NCI-H1930 (cell line): ENCODE results near the gene PIGM.
"Not testable (repeated sequence)": the region's sequence is repeated elsewhere in the genome, so short reads cannot be mapped to it uniquely, and the experiment has no call there.

Source experiments
- DNase-seq, 2 experiments: peaks; one replicate each; lab custom pipeline; 2025; lab: John Stamatoyannopoulos, UW

Gene PIGM

GRCh38 chr1:160061369-160062229 lies 29.8 kb upstream of the PIGM start:
- no peak for DNase-seq

DNA sequence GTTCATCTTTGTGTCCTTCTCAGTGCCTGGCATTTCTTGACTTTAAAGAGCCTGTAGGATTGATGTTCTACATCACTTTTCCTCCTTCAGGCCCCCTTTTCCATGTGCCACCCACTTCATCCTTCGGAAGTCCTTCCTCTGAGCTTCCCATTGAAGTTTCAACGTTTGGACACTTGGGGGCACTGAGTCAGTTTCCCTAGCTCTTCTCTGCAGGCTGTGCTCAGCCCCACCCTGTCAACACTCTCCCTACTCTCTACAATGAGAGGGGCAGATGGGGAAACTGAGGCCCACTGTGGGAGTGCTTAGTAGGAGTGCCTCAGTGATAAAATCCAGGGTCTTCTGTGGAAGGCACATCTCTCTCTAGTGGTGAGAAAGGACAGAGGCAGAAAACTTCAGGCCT lies 26.3 kb upstream of the PIGM start:
- no peak for DNase-seq

DNA sequence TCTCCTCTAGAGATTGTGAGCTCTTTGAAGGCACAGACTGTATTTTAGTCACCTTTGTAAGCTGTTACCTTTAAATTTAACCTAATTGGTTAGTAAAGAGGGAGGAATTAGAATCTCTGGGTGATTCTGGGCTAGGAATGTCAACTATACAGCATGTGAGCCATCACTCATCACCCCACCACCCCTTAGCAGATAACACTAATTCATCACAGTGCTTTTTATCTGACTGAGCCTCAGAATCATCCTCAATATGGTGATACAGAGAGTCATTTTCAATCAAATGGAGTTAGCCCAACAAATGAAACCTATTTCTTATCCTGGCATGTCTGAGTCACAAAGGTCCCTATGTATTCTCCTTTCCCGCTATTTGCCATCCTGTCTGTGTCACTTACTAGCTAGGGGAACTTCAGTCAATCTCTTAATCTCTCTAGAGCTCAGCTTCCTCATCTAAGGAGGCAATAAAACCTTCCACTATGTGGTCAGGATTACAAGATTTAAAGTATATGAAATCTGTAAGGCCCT lies 24.9 kb upstream of the PIGM start:
- no peak for DNase-seq

GRCh38 chr1:160053548-160054365 lies 22.0 kb upstream of the PIGM start:
- no peak for DNase-seq

- DNase-seq: no peak
Observed at GRCh38 chr1:160052936-160053335, 21.1 kb upstream of the PIGM start.

GRCh38 chr1:160050619-160051018 lies 18.8 kb upstream of the PIGM start:
- DNase-seq: no peak

DNA sequence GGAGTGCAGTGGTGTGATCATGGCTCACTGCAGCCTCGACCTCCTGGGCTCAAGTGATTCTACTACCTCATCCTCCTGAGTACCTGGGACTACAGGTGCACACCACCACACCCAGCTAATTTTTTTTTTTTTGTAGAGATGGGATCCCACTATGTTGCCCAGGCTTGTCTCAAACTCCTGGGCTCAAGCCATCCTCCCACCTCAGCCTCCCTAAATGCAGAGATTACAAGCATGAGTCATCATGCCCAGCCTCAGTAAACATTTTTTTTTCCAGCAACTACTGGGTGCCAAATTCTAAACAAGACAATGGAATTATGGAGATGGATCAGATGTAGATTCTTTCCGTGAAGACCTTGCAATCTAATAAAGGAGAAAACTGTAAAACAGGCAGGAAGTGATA lies 18.4 kb upstream of the PIGM start:
- DNase-seq: not testable (repeated sequence)

DNA sequence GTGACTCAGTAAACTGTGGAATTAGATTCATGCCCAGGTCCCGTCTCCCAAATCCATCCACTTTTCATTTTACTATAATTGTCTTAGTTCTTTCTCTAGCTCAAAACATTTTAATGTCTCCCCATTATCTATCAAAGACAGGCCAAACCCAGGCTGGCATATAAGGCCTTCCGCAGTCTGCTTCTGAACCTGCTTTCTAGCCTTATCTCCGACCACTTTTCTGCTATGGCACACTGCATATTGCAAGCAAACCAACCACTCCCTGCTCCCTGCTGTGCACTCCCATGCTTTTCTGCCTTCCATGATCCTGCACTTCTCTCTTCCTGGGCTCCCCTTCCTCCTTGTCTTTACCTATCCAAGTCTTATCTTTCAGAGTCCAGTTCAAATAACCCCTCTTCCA lies 17.3 kb upstream of the PIGM start:
- DNase-seq: no peak

- no peak for DNase-seq
Observed at GRCh38 chr1:160048335-160048734, 16.5 kb upstream of the PIGM start.

- no peak for DNase-seq
Observed at GRCh38 chr1:160047111-160047991, 15.6 kb upstream of the PIGM start.

DNA sequence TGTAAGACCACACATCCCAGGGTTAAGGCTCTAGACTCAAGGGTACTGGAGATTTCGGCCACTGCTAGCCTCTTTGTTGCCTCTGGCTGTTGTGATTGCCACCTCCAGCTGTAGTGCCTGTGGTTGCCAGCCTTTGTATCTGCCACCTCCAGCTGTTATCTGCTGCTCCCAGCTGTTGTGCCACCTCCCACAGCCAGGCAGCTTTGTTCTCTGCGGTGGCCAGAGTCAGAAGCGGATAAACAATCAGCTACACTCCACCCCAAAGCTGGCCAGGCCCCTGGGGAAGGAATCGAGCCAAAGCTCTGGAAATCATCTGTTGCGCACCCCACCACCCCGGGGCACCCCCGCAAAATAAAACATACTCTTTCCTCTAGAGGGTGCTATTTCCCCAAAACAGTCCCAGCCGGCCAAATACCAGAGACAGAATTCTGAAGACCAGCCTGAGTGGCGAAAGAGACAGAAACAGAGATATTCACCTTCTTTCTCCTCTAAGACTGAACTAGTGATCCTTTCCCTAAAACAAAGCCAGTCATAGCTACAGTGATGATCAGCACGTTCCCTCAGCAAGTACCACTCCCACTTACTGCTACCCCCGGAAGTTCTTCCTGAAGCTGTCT lies 14.8 kb upstream of the PIGM start:
- DNase-seq: no peak

- DNase-seq: no peak
Observed at GRCh38 chr1:160045653-160046052, 13.9 kb upstream of the PIGM start.

DNA sequence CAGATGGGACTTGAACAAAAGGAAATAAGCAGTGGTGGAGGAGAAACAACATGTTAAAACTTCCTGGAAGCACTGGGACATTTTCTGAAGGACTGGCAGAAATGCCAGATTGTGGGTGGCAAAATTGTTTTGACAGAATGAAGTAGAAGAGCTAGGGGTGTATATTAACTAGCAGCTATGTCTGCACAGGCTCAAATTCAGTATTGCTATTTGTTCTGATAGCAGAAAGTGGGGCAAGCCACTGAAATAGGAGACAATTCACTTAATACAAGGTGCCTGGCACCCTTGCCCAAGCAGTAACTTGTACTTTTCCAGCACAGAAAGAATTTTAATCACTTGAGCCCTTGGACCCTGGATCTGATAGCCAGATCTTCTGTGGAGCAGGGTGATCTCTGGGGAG lies 11.8 kb upstream of the PIGM start:
- no peak for DNase-seq

DNA sequence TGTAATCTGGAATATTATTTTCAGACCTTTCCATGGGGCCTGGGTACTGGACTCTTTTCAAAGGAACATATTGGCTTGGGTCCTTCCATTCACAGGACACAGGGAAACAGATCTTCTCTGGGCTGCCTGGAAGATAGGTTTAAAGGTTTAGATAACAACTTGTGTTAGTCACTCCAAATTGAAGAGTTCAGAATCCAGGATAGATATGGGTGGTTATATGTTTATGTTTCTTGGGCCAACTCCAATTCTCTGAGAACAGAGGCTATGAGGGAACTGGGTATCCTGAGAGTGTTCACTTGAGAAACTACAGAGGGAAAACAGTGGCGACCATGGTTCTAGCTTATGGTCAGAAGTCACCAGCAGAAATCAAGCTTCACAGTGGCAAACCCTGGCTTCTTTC lies 8.7 kb upstream of the PIGM start:
- no peak for DNase-seq

DNA sequence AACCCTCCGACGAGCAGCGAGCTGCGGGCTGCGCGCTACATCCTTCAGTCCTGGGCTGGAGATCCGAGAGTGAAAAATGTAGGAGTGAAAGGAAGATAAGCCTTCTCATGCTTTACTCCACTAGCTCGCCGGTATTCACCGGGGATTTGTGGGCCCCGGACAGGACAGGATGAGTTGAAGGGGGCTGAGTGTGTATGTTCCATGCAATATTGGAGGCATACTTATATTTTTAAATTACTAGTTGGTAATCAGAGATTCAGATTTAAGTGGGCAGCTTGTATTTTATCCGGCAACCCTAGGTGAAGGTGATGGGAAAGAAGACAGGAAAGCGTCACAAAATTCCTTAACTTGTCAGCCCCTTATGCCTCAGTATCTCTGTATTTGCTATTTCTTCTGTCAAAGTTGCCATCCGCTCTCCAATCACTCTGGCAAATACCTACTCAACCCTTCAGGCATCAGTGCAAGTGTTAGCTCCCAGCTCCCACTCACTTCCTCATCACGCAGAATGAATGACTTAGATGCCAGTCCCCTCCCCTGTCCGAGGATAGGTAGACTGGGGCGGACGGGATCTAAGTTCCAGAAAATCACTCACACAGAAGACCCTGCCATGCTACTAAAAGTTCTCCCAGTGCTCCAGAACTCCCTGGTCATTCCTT lies 503 bp upstream of the PIGM start:
- DNase-seq: no peak

- DNase-seq: no peak
Observed at GRCh38 chr1:160030657-160031364, 979 bp downstream of the PIGM start.

GRCh38 chr1:160028426-160028825 lies 3.4 kb downstream of the PIGM start:
- no peak for DNase-seq

GRCh38 chr1:160025314-160025713 lies 6.5 kb downstream of the PIGM start:
- no peak for DNase-seq

DNA sequence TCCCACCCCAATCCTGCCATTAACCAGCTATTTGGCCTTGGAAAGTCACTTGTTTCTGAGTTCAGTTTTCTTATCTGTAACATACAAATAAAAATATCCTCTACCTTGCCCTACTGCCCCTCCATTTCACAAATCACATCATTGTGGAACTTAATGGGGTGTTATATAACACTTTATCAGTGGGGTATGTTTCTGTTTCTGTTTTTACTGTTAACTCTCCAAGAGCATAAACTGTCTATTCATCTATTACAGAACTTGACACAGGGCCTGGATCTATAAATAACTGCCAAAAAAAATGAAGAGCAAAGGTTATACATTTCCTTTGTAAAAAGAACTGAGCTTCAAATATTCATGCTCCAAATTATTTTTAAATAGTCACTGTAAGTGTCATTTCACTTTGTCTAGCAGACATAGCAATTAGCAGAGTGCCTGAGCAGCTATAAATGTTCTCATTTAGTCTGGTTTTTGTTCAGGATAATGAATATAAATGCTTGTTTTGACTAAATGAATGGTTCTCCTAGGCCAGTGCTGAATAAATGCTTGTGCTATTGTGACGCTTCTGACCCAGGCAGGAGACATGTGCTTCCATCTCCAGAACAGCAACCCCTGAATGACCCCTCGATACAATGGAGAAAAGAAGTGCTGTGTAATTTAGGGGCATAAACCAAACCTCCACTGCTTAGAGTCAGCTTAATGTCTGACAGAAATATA lies 7.4 kb downstream of the PIGM start:
- DNase-seq: peak; percentile 16 to 43
